Fibroblast of the aortic adventitia (primary cell): Measurements from ENCODE around the gene MAPKAP1. TPM values are rescaled to one million over a fixed set of nuclear protein-coding genes. Genes with fewer than 3 reads are reported as not detected.
A peak's percentile ranks its signal among the peaks of the same experiment; 100 is the strongest.

Experiments
- DNase-seq: peaks from one replicate; pipeline ENCODE4 v3.0.0-alpha.2; 2010; ENCODE audit warnings: low read depth
- H3K4me3 ChIP-seq: 2 replicates; pipeline ENCODE4 v1.5.1; 2011; ENCODE audit warnings: low read depth, mild to moderate bottlenecking, control low read depth, low read length, moderate library complexity
- total RNA-seq: library from RNA; depleted of rRNA; stranded (reverse); fragments of >200 nt; gene quantifications from 2 replicates; pipeline ENCODE4 v1.2.3, GENCODE V29; 2012; ENCODE audit warnings: low replicate concordance
- TF ChIP-seq, protein P1 (sequence below): IDR thresholded peaks from 2 replicates; pipeline ENCODE4 v1.5.1; 2011; ENCODE audit warnings: mild to moderate bottlenecking, low read length, control low read depth, inconsistent platforms; ENCODE audit not compliant: insufficient read depth

Gene MAPKAP1
- total RNA-seq, 1 donor, result 90.6 TPM

DNA sequence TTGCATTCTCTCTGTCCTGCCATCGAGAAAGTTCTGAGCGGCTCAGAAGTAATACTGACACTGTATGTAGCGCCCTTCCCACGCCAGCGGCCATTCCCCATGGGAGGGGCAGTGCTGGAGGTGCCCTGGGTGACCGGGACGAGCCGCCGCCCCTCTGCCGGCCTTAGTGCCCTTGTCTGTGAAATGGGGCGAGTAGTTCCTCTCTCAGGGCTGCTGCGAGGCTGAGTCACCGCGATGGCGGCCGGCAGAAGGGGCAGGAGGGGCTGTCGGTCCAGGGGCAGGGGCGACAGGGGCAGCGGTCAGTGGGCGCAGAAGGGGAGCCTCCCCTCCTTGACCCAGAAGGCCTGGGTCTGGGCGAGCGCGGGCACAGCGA lies 296.5 kb downstream of the MAPKAP1 start:
- no peak overlapping the region for H3K4me3 ChIP-seq
- TF ChIP-seq, protein P1, sequence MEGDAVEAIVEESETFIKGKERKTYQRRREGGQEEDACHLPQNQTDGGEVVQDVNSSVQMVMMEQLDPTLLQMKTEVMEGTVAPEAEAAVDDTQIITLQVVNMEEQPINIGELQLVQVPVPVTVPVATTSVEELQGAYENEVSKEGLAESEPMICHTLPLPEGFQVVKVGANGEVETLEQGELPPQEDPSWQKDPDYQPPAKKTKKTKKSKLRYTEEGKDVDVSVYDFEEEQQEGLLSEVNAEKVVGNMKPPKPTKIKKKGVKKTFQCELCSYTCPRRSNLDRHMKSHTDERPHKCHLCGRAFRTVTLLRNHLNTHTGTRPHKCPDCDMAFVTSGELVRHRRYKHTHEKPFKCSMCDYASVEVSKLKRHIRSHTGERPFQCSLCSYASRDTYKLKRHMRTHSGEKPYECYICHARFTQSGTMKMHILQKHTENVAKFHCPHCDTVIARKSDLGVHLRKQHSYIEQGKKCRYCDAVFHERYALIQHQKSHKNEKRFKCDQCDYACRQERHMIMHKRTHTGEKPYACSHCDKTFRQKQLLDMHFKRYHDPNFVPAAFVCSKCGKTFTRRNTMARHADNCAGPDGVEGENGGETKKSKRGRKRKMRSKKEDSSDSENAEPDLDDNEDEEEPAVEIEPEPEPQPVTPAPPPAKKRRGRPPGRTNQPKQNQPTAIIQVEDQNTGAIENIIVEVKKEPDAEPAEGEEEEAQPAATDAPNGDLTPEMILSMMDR, result no peak
- DNase-seq, result no peak

DNA sequence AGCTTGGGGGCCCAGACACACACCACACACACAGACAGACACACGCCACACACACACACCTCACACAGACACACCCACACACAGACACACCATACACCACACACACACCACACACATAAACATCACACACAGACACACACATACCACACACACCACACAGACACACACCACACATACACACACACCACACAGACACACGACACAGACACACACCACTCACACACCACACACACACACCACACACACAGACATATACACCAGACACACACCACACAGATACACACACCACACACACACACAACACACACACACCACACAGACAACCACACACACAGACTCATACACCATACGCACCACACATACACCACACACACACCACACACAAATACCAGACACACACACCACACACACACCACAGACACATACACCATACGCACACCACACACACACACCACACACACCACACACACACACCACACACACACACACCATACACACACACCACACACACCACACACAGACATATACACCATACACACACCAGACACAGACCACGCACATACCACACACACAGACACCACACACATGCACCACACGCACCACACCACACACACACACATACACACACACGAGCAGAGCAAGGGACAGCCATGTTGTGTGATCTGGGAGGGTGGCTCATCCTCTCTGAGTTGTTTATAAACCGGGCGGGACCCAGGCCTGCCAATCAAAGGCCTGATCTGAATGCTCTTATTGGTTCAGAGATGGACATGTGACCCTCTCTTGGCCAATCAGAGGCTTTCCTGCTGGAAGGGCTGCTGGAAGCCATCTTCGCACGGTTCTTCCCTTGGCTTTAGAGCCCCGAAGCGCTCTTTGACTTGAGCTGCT lies 297.1 kb downstream of the MAPKAP1 start:
- DNase-seq, result no peak
- TF ChIP-seq, protein P1, result no peak
- no peak overlapping the region for H3K4me3 ChIP-seq

DNA sequence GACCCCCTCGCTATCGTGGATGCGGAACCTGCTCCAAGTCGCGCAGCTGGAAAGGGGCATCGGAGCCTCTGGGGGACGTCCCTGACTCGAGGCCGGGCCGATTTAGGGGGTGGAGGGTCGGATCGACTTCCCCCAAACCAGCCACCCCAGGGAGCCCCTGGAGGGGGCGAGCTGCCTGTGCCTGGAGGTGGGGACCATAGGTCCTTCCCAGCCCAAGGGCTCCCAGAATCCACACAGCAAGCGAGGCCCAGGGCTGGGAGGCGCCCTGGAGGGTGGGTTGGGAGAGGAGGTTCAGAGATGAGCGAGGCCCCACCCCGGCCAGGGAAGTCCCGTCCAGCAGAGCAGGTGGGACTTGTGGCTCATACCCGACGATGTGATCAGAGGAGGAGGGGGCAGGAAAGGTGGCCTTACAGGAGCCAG lies 297.8 kb downstream of the MAPKAP1 start:
- DNase-seq, result no peak
- TF ChIP-seq, protein P1, result no peak
- H3K4me3 ChIP-seq, result no peak overlapping the region

DNA sequence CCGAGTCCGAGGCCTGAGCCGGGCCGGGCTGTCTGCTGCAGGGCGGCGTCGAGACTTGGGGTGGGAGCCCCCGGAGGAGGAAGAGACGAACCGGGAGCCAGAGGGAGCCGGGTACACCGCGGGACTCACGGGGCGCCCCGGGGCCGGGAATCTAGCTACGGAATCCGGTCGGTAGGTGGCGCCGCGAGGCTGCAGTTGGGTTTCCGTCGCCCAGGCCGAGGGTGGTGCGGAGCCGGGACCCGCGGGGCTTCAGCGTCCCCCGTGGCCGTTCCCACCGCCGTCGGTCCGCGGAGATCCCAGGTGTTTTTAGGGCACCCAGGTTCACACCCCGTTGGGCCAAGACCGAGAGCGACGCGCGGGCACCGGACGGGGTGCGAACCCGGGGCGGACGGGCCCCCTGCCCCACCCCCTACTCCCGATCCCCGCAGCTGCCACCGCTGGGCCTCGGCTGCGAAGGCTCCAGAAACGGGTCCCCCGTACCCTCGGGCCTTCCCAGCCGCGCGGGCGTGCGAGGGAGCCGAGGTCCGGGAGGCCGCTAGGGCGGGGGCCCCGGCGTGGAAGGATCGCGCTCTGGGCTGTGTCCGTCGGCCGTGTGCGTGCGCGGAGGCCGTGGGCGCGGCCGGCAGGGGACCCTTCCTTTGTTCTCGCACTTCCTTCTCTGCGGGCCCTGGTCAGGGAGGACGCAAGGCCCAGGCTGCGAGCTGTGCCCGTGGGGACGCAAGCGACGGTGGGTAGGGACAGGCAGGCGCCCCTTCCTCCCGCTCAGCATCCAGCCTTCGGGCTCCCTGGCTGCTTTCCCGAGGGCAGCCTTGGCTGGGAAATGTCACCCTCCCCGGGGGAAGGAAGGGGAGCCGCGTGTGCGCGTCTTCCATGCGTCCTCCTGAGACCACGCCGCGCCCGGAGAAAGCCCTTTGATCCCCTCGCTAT lies 298.8 kb downstream of the MAPKAP1 start:
- DNase-seq, result peak; percentile 66
- peak overlapping the region; percentile 66 for H3K4me3 ChIP-seq
- TF ChIP-seq, protein P1, result peak; percentile 78

DNA sequence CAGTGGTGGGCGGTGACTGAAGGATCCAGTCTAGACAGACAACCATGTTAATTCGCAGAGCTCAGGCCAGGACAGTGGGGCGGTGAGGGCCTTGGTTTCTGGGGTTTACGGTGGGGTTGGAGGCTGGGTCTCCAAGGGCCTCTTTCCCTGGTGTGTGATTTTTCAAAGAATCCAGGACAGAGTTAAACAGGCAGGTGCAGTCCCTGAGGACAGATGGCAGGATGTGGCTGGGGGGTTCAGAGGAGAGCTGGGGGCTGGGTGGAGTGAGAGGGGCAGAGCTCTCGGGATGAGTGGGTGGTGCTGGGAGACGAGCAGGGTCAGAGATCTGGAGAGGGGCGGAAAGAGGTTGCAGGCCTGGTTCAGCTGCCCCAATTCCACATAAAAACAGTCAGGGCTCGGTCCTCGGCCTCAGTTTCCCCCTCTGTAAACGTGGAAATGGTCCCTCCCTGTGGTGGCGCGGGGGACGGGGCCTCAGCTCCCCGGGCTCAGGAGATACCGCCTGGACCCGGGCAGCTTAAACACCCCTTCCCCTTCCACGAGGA lies 299.5 kb downstream of the MAPKAP1 start:
- TF ChIP-seq, protein P1, result no peak
- H3K4me3 ChIP-seq, result peak overlapping the region; percentile 66

DNA sequence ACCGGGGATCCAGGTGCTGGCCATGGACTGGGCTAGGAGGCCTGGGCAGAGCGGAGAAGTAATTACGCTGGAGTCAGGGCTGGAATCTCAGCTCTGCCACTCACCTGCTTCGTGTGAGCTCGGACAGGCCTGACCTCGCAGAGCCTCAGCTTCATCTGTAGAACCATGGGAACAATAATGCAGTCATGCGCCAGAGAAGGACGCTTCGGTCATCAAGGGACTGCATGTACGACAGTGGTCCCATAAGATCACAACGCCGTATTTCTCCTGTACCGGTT lies 300.3 kb downstream of the MAPKAP1 start:
- no peak overlapping the region for H3K4me3 ChIP-seq
- no peak for DNase-seq
- TF ChIP-seq, protein P1, result no peak

More for the DNA sequence above, 299.5 kb downstream of the MAPKAP1 start:
- DNase-seq, result no peak
